ENCODE measurements around the gene NKAIN2.

DNA sequence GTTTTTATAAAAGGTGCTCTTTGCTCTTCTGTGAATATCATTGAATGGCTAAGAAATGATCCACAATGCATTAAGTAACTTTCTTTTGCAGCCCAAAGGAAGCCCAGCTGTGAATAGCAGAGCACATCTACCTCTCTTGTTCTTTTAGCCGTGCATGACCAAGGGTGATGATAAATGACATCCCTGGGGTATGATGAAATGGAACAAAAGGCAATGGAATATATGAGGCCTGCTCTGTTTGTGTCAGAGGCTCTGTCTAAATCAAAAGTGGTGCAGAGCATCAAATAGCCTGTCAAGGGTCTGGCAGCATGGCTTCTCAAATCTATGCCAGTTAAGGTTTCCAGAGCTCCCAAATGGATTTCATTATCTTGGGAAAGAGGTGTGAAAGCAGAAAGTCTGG is 796.0 kb downstream of the NKAIN2 start:
- TF ChIP-seq, protein P1, sequence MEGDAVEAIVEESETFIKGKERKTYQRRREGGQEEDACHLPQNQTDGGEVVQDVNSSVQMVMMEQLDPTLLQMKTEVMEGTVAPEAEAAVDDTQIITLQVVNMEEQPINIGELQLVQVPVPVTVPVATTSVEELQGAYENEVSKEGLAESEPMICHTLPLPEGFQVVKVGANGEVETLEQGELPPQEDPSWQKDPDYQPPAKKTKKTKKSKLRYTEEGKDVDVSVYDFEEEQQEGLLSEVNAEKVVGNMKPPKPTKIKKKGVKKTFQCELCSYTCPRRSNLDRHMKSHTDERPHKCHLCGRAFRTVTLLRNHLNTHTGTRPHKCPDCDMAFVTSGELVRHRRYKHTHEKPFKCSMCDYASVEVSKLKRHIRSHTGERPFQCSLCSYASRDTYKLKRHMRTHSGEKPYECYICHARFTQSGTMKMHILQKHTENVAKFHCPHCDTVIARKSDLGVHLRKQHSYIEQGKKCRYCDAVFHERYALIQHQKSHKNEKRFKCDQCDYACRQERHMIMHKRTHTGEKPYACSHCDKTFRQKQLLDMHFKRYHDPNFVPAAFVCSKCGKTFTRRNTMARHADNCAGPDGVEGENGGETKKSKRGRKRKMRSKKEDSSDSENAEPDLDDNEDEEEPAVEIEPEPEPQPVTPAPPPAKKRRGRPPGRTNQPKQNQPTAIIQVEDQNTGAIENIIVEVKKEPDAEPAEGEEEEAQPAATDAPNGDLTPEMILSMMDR (IDR thresholded peaks at IDR 0.05 in 2 of 3, conservative IDR thresholded peaks at IDR 0.05 in 1 of 3; ENCODE audit: borderline replicate concordance in 1 of 3, insufficient read depth in 1 of 3, low read depth in 2 of 3, low read length in 2 of 3), result no peak
- TF ChIP-seq, protein P2, sequence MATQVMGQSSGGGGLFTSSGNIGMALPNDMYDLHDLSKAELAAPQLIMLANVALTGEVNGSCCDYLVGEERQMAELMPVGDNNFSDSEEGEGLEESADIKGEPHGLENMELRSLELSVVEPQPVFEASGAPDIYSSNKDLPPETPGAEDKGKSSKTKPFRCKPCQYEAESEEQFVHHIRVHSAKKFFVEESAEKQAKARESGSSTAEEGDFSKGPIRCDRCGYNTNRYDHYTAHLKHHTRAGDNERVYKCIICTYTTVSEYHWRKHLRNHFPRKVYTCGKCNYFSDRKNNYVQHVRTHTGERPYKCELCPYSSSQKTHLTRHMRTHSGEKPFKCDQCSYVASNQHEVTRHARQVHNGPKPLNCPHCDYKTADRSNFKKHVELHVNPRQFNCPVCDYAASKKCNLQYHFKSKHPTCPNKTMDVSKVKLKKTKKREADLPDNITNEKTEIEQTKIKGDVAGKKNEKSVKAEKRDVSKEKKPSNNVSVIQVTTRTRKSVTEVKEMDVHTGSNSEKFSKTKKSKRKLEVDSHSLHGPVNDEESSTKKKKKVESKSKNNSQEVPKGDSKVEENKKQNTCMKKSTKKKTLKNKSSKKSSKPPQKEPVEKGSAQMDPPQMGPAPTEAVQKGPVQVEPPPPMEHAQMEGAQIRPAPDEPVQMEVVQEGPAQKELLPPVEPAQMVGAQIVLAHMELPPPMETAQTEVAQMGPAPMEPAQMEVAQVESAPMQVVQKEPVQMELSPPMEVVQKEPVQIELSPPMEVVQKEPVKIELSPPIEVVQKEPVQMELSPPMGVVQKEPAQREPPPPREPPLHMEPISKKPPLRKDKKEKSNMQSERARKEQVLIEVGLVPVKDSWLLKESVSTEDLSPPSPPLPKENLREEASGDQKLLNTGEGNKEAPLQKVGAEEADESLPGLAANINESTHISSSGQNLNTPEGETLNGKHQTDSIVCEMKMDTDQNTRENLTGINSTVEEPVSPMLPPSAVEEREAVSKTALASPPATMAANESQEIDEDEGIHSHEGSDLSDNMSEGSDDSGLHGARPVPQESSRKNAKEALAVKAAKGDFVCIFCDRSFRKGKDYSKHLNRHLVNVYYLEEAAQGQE (IDR thresholded peaks at IDR 0.05; ENCODE audit: low read depth), result no peak
- TF ChIP-seq EZH2 (IDR thresholded peaks at IDR 0.05), result no peak
- TF ChIP-seq JUND (IDR thresholded peaks at IDR 0.05), result no peak
- TF ChIP-seq POLR2A (IDR thresholded peaks at IDR 0.05; ENCODE audit: borderline replicate concordance, extremely low read depth, insufficient read depth, insufficient read length), result no peak
- TF ChIP-seq, protein P3, sequence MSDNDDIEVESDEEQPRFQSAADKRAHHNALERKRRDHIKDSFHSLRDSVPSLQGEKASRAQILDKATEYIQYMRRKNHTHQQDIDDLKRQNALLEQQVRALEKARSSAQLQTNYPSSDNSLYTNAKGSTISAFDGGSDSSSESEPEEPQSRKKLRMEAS (IDR thresholded peaks at IDR 0.05), result no peak
